Measurements from ENCODE around the gene ELMO3. TPM values are rescaled to one million over a fixed set of nuclear protein-coding genes. Genes with fewer than 3 reads are reported as not detected.

ELMO3 gene
- total and polyA plus RNA-seq, 2 of the 13 experiments (the other 11 are each of a cell fraction or from before 2014, with no cell fraction given) = 2.6 to 4.0 TPM

- TF ChIP-seq ZNF503 (CRISPR knock-in tag; IDR thresholded peaks at IDR 0.05) = no peak
- TF ChIP-seq HIVEP1 (CRISPR knock-in tag; IDR thresholded peaks at IDR 0.05) = no peak
- TF ChIP-seq CBX5 (CRISPR knock-in tag; IDR thresholded peaks at IDR 0.05; ENCODE audit: borderline replicate concordance) = no peak
- no peak; the same call in 1 of the 2 replicates for TF ChIP-seq ZNF230 (CRISPR knock-in tag; IDR thresholded peaks at IDR 0.05)
- TF ChIP-seq ZNF775 (CRISPR knock-in tag; IDR thresholded peaks at IDR 0.05; ENCODE audit: borderline replicate concordance) = no peak; the same call in 1 of the 2 replicates
- no peak for TF ChIP-seq GLMP (CRISPR knock-in tag; IDR thresholded peaks at IDR 0.05; ENCODE audit: borderline replicate concordance)
- peak; percentile 70 for TF ChIP-seq RBFOX2 (IDR thresholded peaks at IDR 0.05; ENCODE audit: low read depth, low read length)
- no peak; the same call in 1 of the 2 replicates for TF ChIP-seq BRCA1 (CRISPR knock-in tag; IDR thresholded peaks at IDR 0.05)
- 0 out of 2 replicates have a peak, but pooled peaks have one; percentile 25 for TF ChIP-seq ZNF891 (CRISPR knock-in tag; IDR thresholded peaks at IDR 0.05)
- peak; percentile 51 for TF ChIP-seq HNRNPK (IDR thresholded peaks at IDR 0.05; ENCODE audit: low read depth, low read length, poor library complexity, severe bottlenecking)
- TF ChIP-seq NFKBIZ (CRISPR knock-in tag; IDR thresholded peaks at IDR 0.05) = no peak
- peak; percentile 56; the same call in 1 of the 2 replicates for TF ChIP-seq ZGPAT (CRISPR knock-in tag; IDR thresholded peaks at IDR 0.05)
- peak; percentile 87; the same call in 1 of the 2 replicates for TF ChIP-seq TRAFD1 (CRISPR knock-in tag; IDR thresholded peaks at IDR 0.05; ENCODE audit: borderline replicate concordance)
- TF ChIP-seq TAF1 (CRISPR knock-in tag; IDR thresholded peaks at IDR 0.05) = peak; percentile 60; the same call in 1 of the 2 replicates
- TF ChIP-seq TIGD3 (CRISPR knock-in tag; IDR thresholded peaks at IDR 0.05; ENCODE audit: borderline replicate concordance) = peak; percentile 63; the same call in 1 of the 2 replicates
- no peak; the same call in none of the 2 replicates for TF ChIP-seq ARNTL (CRISPR knock-in tag; IDR thresholded peaks at IDR 0.05)
- TF ChIP-seq GATA4 (IDR thresholded peaks at IDR 0.05; ENCODE audit: borderline replicate concordance, low read depth) = peak; percentile 23; the same call in 1 of the 2 replicates
- peak; percentile 21; the same call in 1 of the 2 replicates for TF ChIP-seq ZNF619 (CRISPR knock-in tag; IDR thresholded peaks at IDR 0.05)
- TF ChIP-seq IRF1 (CRISPR knock-in tag; IDR thresholded peaks at IDR 0.05; ENCODE audit: low read depth) = no peak
- TF ChIP-seq NFIB (CRISPR knock-in tag; IDR thresholded peaks at IDR 0.05; ENCODE audit: borderline replicate concordance) = no peak
Measured at GRCh38 chr16:67170168-67170948, 28.6 kb upstream of the ELMO3 start, which contains the start of gene NOL3 (continued).

All from HepG2 (cell line).